Measurements from ENCODE around the gene RHEB. TPM values are rescaled to one million over a fixed set of nuclear protein-coding genes. Genes with fewer than 3 reads are reported as not detected.

The RHEB gene
- total RNA-seq, 1 experiment from 2014 or later = 114 TPM

DNA sequence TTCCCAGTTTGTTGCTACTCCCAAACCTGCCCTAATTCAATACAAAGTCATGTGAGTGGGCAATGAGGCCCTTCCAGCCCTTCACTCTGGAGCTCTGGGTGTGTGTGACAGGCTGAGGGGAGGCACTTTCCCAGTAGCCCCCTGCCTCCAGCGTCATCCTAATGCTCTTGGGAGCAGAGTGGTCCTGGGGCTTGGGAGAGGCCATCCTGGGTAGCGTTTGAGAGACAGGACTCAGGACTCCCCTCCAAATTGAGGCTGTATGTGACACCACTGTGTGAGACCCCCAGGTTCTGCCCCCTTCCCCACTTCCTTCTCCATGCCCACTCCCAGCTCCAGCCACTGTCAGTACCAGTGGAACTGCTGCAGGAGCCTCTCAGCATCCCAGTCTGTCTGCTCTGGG is 73.3 kb downstream of the RHEB start:
- Histone ChIP-seq H4K91ac (ENCODE audit: insufficient read length, low read depth, low read length) (no peak overlapping the region), H2BK120ac (ENCODE audit: low read depth, low read length, poor library complexity, severe bottlenecking) (no peak overlapping the region), H3K27me3 (ENCODE audit: insufficient read depth, low read length) (no peaks in the 10 kb centered on the region; the same call in 1 of the 2 replicates), H4K20me1 (ENCODE audit: control insufficient read depth, insufficient read depth, insufficient read length) (no peaks in the 10 kb centered on the region), H2BK5ac (ENCODE audit: insufficient read length, low read length) (no peak overlapping the region), H2BK15ac (ENCODE audit: low read depth, low read length) (no peak overlapping the region), H3K79me2 (ENCODE audit: insufficient read depth, low read length) (no peaks in the 10 kb centered on the region), H4K5ac (ENCODE audit: insufficient read length, low read depth, low read length) (no peak overlapping the region), H3K27ac (ENCODE audit: insufficient read length, low read depth, low read length) (no peak overlapping the region), H3T11ph (ENCODE audit: low read length) (no peak overlapping the region), H3K9me3 (ENCODE audit: control insufficient read depth, low read depth, low read length) (no peaks in the 10 kb centered on the region), H3K4ac (ENCODE audit: low read depth, low read length) (no peak overlapping the region), H3K56ac (ENCODE audit: insufficient read length, low read depth, low read length) (no peak overlapping the region), H3K23me2 (ENCODE audit: insufficient read length, low read depth, low read length, poor library complexity, severe bottlenecking) (peaks cover 8% of the 10 kb centered on the region), H2BK12ac (ENCODE audit: insufficient read length, low read depth, low read length) (no peak overlapping the region), H3K18ac (ENCODE audit: insufficient read length, low read depth, low read length) (no peak overlapping the region), H3K4me1 (ENCODE audit: insufficient read depth, low read length) (no peaks in the 10 kb centered on the region; the same call in 1 of the 2 replicates), H2AFZ (ENCODE audit: low read length) (no peak overlapping the region), H4K8ac (replicated peaks; ENCODE audit: insufficient read length, low read depth, low read length) (no peak overlapping the region), H3K9ac (ENCODE audit: extremely low read depth, insufficient read length, low read length) (no peak overlapping the region), H3K23ac (ENCODE audit: insufficient read length, low read depth, low read length) (no peak overlapping the region), H2AK5ac (ENCODE audit: insufficient read length, low read length) (no peak overlapping the region), H3K4me2 (ENCODE audit: insufficient read depth, insufficient read length, low read length) (no peak overlapping the region), H3K14ac (ENCODE audit: insufficient read depth, low read length) (no peak overlapping the region), H3K79me1 (ENCODE audit: insufficient read depth, low read depth, low read length, poor library complexity, severe bottlenecking) (no peaks in the 10 kb centered on the region), H2BK20ac (ENCODE audit: low read depth, low read length, poor library complexity, severe bottlenecking) (no peak overlapping the region)
- no peak for DNase-seq
- TF ChIP-seq, protein P1, sequence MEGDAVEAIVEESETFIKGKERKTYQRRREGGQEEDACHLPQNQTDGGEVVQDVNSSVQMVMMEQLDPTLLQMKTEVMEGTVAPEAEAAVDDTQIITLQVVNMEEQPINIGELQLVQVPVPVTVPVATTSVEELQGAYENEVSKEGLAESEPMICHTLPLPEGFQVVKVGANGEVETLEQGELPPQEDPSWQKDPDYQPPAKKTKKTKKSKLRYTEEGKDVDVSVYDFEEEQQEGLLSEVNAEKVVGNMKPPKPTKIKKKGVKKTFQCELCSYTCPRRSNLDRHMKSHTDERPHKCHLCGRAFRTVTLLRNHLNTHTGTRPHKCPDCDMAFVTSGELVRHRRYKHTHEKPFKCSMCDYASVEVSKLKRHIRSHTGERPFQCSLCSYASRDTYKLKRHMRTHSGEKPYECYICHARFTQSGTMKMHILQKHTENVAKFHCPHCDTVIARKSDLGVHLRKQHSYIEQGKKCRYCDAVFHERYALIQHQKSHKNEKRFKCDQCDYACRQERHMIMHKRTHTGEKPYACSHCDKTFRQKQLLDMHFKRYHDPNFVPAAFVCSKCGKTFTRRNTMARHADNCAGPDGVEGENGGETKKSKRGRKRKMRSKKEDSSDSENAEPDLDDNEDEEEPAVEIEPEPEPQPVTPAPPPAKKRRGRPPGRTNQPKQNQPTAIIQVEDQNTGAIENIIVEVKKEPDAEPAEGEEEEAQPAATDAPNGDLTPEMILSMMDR (conservative IDR thresholded peaks at IDR 0.05) = no peak
- Mint-ChIP-seq H3K9me3 (no peaks in the 10 kb centered on the region), H3K4me1 (peaks cover 8 to 10% of the 10 kb centered on the region in 2 experiments), H3K36me3 (ENCODE audit: insufficient read depth in 1 of 3, low read depth in 3 of 3) (no peaks in the 10 kb centered on the region), H3K27ac (no peak overlapping the region), H3K4me3 (no peak overlapping the region), H3K27me3 (ENCODE audit: low read depth) (peaks cover 14% of the 10 kb centered on the region)
- no CpG with 5 or more reads among the region's 2 CpGs for WGBS (ENCODE audit: extremely low coverage, insufficient read length, low lambda C conversion rate)

All from H9 (cell line).